HepG2 (cell line): ENCODE data around the gene PCCB. TPM values are rescaled to one million over a fixed set of nuclear protein-coding genes. Genes with fewer than 3 reads are reported as not detected.

Experiments
- ADNP ChIP-seq: sonication (generic); formaldehyde crosslinking; IDR thresholded peaks from 2 replicates; pipeline ENCODE4 v1.4.0; 2020; ENCODE audit warnings: missing genetic modification reagents
- AGO2 ChIP-seq: fragments of 200-400 bp; formaldehyde crosslinking; optimal IDR thresholded peaks from 2 replicates; pipeline ENCODE3; 2017; ENCODE audit warnings: mild to moderate bottlenecking, low read depth, low read length, moderate library complexity
- CHD4 ChIP-seq: fragments of 200-600 bp; sonication (generic); IDR thresholded peaks from 2 replicates; pipeline ENCODE4 v1.7.0; 2017; ENCODE audit warnings: mild to moderate bottlenecking, low read length, borderline replicate concordance
- E2F1 ChIP-seq: sonication (generic); formaldehyde crosslinking; IDR thresholded peaks from 2 replicates; pipeline ENCODE4 v1.5.0; 2020; ENCODE audit warnings: missing genetic modification reagents
- FOXC1 ChIP-seq: sonication (generic); formaldehyde crosslinking; IDR thresholded peaks from 2 replicates; pipeline ENCODE4 v1.8.0; 2022; ENCODE audit warnings: mild to moderate bottlenecking, missing genetic modification reagents, borderline replicate concordance
- IRF9 ChIP-seq: sonication (generic); formaldehyde crosslinking; IDR thresholded peaks from 2 replicates; pipeline ENCODE4 v1.8.0; 2022; ENCODE audit warnings: missing genetic modification reagents, mild to moderate bottlenecking, borderline replicate concordance
- JUN ChIP-seq: sonication (generic); formaldehyde crosslinking; IDR thresholded peaks from 2 replicates; pipeline ENCODE4 v1.4.0; 2020; ENCODE audit warnings: mild to moderate bottlenecking, missing genetic modification reagents
- KMT2B ChIP-seq: IDR thresholded peaks from 2 replicates; pipeline ENCODE4 v1.6.1; 2016; ENCODE audit warnings: missing genetic modification reagents, missing compliant biosample characterization
- MAFG ChIP-seq: sonication (generic); formaldehyde crosslinking; IDR thresholded peaks from 2 replicates; pipeline ENCODE4 v1.5.1; 2020; ENCODE audit warnings: mild to moderate bottlenecking, missing genetic modification reagents
- MTA3 ChIP-seq: sonication (generic); formaldehyde crosslinking; IDR thresholded peaks from 2 replicates; pipeline ENCODE4 v1.4.0; 2020; ENCODE audit warnings: missing genetic modification reagents
- PPARG ChIP-seq: conservative IDR thresholded peaks from 2 replicates; pipeline ENCODE4 v1.6.1; 2016; ENCODE audit warnings: missing biosample characterization, missing genetic modification reagents
- TERF1 ChIP-seq: sonication (generic); formaldehyde crosslinking; IDR thresholded peaks from 2 replicates; pipeline ENCODE4 v1.8.0; 2022; ENCODE audit warnings: mild to moderate bottlenecking, missing genetic modification reagents, moderate library complexity
- UBTF ChIP-seq: sonication (generic); formaldehyde crosslinking; IDR thresholded peaks from 2 replicates; pipeline ENCODE4 v1.4.0; 2020; ENCODE audit warnings: mild to moderate bottlenecking, missing genetic modification reagents
- ZBTB42 ChIP-seq: sonication (generic); formaldehyde crosslinking; IDR thresholded peaks from 2 replicates; pipeline ENCODE4 v1.5.0; 2020; ENCODE audit warnings: mild to moderate bottlenecking, missing genetic modification reagents
- ZFAT ChIP-seq: sonication (generic); formaldehyde crosslinking; conservative IDR thresholded peaks from 2 replicates; pipeline ENCODE4 v1.8.1; 2023; ENCODE audit warnings: missing genetic modification reagents, inconsistent platforms
- ZNF136 ChIP-seq: sonication (generic); formaldehyde crosslinking; IDR thresholded peaks from 2 replicates; pipeline ENCODE4 v1.8.1; 2022; ENCODE audit warnings: low read depth, mild to moderate bottlenecking, moderate library complexity, missing genetic modification reagents
- ZNF3 ChIP-seq: IDR thresholded peaks from 2 replicates; pipeline ENCODE4 v1.7.0; 2017; ENCODE audit warnings: inconsistent platforms
- ZNF451 ChIP-seq: sonication (generic); formaldehyde crosslinking; IDR thresholded peaks from 2 replicates; pipeline ENCODE4 v1.5.0; 2020; ENCODE audit warnings: mild to moderate bottlenecking, missing genetic modification reagents
- ZNF484 ChIP-seq: sonication (generic); formaldehyde crosslinking; IDR thresholded peaks from 2 replicates; pipeline ENCODE4 v1.5.1; 2020; ENCODE audit warnings: mild to moderate bottlenecking, low read depth, missing genetic modification reagents, borderline replicate concordance
- ZNF513 ChIP-seq: sonication (generic); formaldehyde crosslinking; conservative IDR thresholded peaks from 2 replicates; pipeline ENCODE4 v1.5.0; 2020; ENCODE audit warnings: missing genetic modification reagents
- ZNF709 ChIP-seq: sonication (generic); formaldehyde crosslinking; IDR thresholded peaks from 2 replicates; pipeline ENCODE4 v1.5.0; 2020; ENCODE audit warnings: mild to moderate bottlenecking, missing genetic modification reagents
- ZNF740 ChIP-seq: sonication (generic); formaldehyde crosslinking; IDR thresholded peaks from 2 replicates; pipeline ENCODE4 v1.4.0; 2020; ENCODE audit warnings: missing genetic modification reagents
- ZSCAN9 ChIP-seq: IDR thresholded peaks from 2 replicates; pipeline ENCODE4 v1.6.1; 2016; ENCODE audit warnings: borderline replicate concordance
- polyA plus RNA-seq, 8 experiments: library from polyadenylated mRNA; depleted of rRNA in 3 of 8; stranded (reverse) in 7 of 8; unstranded in 1 of 8; fragments of >200 nt; fragmentation: Illumina TruSeq in 4 of 8; extraction: Trizol in 4 of 8; gene quantifications; 2 replicates each; pipeline versions ENCODE4 v1.2.1 to v1.2.3, GENCODE V29; 2011 to 2016; ENCODE audit warnings: low read depth in 4 of 8, missing spikeins in 1 of 8, mixed read lengths in 1 of 8; ENCODE audit not compliant: insufficient read depth in 1 of 8
- total RNA-seq, 5 experiments: library from RNA; depleted of rRNA; stranded (reverse); fragments of >200 nt; fragmentation: Illumina TruSeq; extraction: Trizol; gene quantifications; 2 replicates each; pipeline ENCODE4 v1.2.3, GENCODE V29; 2016; ENCODE audit warnings: low read depth in 1 of 5

The PCCB gene
- total and polyA plus RNA-seq, 2 of the 13 experiments (the other 11 are each of a cell fraction or from before 2014, with no cell fraction given) = 84.1 to 88.7 TPM

- peak; percentile 87; the same call in 1 of the 2 replicates for TF ChIP-seq ZNF484 (CRISPR knock-in tag)
- no peak for TF ChIP-seq JUN
- no peak for TF ChIP-seq MTA3 (CRISPR knock-in tag)
- TF ChIP-seq AGO2 = no peak
- TF ChIP-seq FOXC1 (CRISPR knock-in tag) = peak; percentile 53; the same call in 1 of the 2 replicates
- no peak for TF ChIP-seq PPARG (CRISPR knock-in tag)
- 0 out of 2 replicates have a peak, but pooled peaks have one; percentile 37 for TF ChIP-seq E2F1 (CRISPR knock-in tag)
- peak; percentile 55; the same call in 1 of the 2 replicates for TF ChIP-seq TERF1
- TF ChIP-seq MAFG (CRISPR knock-in tag) = no peak
- peak; percentile 82; the same call in 1 of the 2 replicates for TF ChIP-seq ZNF451 (CRISPR knock-in tag)
- TF ChIP-seq ZNF3 (CRISPR knock-in tag) = no peak
- TF ChIP-seq ZNF740 (CRISPR knock-in tag) = peak; percentile 60; the same call in 1 of the 2 replicates
- TF ChIP-seq CHD4 = no peak
- peak; percentile 73 for TF ChIP-seq IRF9 (CRISPR knock-in tag)
- no peak; the same call in 1 of the 2 replicates for TF ChIP-seq UBTF
- TF ChIP-seq ZSCAN9 (CRISPR knock-in tag) = peak; percentile 95
- no peak; the same call in 1 of the 2 replicates for TF ChIP-seq ZNF709 (CRISPR knock-in tag)
- TF ChIP-seq KMT2B (CRISPR knock-in tag) = no peak
- 0 out of 2 replicates have a peak, but pooled peaks have one; percentile 32 for TF ChIP-seq ADNP (CRISPR knock-in tag)
- TF ChIP-seq ZFAT (CRISPR knock-in tag) = peak; percentile 91
- TF ChIP-seq ZBTB42 (CRISPR knock-in tag) = 0 out of 2 replicates have a peak, but pooled peaks have one; percentile 66
- no peak for TF ChIP-seq ZNF136 (CRISPR knock-in tag)
- no peak for TF ChIP-seq ZNF513
Observed at GRCh38 chr3:136250903-136251460, 842 bp downstream of the PCCB start (continued).
